Hematopoietic multipotent progenitor cell treated with erythropoietin and hydrocortisone succinate and interleukin-3 and kit ligand, for 4 days (in vitro differentiated cells): ENCODE measurements around the gene BMPER.

Source experiments
- DNase-seq: peaks from one replicate; pipeline ENCODE4 v3.0.0-alpha.2; 2015

BMPER gene

DNA sequence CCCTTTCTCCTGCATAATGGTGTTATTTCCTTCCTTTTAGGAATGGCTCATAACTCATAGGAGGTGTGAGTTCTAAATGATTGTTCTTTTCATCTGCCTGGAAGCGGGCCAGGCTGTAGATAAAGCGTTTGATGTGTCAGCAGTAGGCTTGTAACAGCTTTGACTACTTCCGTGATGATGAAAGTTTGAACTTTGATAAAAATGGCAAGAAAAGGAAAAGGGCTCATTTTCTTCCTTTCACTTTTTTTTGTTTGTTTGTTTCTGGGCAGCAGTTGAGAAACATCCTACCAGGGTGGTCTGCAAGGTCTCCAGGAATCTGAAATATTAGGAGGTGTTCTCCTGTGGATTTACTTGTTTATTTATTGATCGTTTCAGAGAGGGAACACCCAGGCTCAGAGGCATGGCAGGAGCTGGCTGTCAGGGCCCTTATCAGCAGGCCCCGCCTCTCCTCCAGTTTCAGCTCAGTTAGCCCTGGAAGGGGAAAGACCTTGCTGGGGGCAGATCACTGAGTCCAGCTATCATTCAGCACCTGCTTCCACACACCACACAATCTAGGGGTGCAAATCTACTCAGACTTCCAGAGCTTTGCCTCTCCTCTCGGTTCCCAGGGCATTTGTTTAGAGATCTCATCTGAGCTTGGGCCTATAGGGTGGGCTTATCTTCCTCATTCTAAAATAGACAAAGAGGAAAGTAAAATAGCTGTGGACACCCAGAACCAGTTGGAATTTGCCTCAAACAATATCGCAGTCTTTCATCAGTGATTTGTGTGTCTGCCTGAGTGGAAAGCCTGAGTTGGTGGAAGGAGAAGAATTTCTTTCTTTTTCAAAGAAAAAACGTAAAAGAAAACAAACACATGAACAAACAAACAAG lies 130.9 kb downstream of the BMPER start:
- peak; percentile 62 for DNase-seq

DNA sequence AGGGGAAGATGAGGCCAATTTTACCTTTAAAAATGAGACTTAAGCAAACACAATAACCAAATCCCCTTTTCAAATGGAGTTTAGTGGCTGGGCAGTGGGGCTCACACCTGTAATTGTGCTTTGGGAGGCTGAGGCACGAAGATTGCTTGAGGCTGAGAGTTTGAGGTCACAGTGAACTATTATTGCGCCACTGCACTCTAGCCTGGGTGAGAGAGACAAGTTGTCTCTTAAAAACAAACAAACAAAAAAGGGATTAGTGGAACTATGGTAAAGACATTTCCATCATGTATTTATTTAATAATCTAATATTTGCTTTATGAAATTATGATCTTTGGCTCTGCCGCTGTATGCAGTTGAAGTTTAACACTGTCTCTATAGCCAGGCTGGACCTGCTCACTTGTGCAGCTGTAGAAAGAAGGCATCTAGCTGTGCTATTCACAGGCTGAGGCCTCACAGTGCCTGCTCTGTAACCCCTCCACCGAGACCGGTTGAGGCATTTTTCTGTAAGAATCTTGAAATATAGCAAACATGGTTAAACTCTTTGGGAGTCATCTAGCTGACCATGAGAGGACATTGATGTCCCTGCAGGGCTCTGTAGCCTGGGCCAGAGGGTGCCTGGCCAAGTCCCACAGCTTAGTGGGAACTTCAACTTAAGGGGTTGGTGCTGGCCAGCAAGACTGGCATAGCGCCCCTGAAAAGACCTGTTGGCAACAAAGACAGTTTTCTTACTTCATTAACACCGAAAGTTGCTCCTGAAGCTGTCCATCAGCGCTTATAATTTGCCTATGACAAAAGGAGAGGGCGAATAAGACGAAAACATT lies 131.8 kb downstream of the BMPER start:
- no peak for DNase-seq

DNA sequence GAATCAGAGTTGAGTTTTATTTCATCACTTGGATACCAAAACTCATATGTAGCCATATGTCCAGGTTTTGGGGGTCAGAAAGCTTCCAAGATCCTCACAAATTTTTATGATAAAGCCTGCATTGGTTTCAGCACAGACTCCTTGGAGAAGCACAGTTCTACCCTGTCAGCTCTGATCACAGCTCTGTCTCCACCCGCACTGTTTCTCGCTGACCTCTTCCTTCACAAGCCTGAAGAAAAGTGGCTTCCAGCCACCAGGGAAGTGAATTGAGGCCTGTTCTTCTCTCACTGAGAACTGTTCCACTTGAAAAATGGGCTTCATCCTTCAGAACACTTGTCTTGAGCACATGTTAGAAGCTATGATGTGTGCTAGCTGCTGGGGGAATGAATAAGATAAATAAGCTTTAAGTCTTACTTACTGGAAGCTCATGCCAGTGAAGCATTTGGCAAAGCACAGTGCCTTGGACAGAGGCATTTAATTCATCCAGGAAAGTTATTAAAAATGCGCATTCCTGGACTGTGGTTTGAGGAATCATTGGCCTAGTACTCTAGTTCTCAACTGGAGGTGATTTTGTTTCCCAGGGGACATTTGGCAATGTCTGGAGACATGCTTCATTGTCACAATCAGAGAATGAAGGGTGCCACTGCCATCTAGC lies 133.6 kb downstream of the BMPER start:
- DNase-seq: no peak

DNA sequence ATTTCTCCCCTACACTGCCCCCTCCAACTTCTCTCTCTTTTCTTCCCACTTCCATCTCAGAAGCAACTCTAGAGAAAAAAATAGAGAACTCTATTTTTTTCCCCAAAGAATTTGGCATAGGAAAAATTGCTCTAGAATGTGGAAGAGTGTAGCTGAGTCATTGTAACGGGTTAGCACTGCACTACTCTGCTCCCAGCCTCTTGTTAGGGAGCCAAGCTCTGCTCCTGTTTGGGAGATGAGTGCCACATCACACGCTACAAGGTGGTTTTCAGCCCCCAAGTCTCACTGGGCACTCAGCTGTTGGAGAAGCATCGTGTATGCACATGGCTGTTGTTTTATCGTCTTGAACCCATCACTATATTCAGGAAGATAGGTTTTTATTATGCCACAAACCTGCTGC lies 136.4 kb downstream of the BMPER start:
- DNase-seq: no peak

DNA sequence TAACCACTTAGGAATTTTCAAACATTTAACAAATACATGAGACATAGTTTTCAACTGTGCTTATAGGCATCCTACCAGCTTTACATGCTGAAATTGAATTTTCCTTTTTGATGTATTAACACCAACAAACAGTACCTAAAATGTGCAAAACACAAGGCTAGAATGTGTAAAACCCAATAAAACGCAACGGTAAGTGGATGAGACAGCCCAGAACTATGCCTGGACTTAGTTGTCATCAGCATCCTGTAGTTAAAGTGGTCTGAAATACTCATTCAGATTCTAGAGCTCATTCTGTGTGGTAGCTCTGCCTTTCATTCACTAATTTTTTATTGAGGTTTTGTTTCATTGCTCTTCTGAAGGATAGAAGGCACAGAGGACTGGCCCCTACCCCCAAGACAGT lies 137.1 kb downstream of the BMPER start:
- no peak for DNase-seq

DNA sequence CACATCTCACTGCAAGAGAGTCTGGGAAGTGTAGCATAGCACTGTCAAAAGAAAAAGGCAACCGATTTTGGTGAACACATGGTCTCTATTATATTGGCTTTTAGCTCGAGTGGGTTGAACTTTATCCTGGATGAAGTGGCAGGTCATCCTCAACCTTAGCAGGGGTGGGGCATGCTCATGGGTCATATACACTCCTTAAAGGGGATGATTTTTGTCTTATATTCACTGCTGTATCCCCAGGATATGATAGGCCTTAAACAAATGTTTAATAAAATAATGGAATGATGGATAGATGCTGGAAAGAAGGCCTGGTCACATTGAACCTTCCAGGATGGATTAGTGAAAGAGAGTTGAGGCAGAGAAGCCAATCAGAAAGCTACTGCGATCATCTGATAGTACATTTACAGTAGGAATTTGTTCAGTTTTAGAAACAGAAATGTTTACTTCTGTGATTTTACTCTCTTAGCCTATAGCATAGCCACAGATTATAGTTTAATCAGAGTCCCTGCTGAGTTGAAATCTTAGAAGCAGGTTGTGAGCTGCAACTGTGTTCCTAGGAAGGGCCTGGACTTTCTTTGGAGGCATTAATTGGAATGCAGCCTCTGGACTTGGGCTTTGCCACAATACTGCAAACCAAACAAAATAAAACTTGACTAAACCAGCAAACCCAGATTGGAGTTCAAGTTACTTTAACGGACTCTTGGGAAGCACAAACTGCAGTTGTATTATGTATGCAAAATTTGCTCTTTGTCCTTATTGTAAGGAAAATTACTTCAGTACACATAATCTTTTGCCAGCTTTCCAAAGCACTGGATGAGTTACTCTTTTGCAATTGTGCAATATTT lies 138.3 kb downstream of the BMPER start:
- no peak for DNase-seq

DNA sequence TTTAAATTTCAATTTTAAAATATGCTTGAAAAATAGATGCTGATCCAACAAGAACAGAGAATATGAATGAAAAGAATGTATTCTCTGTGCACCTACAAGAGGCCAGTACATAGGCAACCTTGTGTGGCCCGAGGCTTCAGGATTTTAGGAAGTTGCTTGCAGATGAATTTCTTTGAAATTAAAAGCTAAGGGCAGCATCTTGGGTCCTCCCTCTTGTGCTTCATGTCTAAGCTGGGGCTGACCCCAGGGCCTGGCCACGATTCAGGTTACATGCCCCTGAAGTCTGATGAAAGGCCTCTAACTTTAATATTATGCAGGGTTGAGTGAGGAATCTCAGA lies 138.9 kb downstream of the BMPER start:
- no peak for DNase-seq

DNA sequence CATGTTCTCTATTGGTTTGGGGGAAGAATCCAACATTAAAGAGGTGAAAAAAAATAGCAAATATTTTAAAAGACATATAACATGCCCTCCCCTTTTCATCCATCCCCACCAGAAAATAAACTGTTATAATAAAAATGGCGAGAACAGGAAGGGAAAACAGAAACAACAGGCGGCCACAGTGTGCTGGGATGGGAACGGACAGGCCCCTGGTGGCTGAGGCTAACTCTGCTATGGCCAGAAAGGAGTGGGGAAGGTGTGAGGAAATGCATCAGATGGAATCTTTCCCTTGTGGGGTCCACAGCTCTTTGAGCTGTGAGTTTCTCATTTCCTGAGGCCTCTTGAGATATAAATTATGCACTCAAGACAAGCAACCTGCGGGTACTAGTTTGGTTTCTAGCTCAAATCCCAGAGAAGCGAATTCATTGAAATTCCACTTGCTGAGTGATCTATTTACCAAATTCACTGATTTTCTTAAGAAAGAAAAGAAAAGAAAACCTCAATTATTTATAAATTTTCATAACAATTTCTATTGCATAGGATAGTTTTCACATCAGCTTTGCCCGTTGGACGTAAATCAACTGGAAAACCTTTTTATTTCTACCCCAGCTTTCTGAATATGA lies 139.5 kb downstream of the BMPER start:
- DNase-seq: no peak

DNA sequence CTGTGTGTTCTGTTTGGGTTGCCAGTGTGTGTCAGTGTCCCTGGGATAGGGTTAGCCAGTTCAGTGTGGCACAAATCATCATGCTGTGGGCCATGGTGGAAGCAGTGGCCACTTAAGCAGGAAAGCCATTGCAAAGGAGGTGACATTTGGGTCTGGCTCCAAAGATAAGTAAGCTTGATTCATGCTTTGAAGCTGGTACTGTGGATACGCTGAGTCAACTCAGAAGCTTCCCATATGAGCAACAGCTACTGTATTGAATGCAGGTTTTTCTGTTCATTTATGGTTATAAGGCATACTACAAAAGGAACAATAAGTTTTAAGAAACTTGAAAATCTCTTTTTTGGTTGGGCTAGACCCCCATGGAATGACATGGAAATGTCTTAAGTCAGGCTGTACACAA lies 143.1 kb downstream of the BMPER start:
- peak; percentile 2 for DNase-seq

DNA sequence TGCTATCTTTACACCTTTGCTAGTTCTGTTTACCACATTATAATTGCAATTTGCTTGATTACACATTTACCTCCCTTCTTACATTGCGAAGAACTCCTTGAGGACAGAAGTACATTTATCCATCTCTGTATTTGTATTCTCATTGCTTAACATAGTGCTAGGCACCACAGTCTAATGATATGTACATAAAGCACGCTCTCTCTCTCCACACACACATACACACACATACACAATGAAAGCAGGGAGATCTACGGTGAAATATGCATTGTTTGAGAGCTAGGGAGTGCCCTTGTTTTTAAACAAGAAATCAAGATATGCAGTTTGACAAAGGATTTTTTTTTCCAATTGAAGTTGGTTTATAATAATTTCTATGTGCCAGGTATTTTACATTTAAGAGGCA lies 148.7 kb downstream of the BMPER start:
- DNase-seq: no peak

DNA sequence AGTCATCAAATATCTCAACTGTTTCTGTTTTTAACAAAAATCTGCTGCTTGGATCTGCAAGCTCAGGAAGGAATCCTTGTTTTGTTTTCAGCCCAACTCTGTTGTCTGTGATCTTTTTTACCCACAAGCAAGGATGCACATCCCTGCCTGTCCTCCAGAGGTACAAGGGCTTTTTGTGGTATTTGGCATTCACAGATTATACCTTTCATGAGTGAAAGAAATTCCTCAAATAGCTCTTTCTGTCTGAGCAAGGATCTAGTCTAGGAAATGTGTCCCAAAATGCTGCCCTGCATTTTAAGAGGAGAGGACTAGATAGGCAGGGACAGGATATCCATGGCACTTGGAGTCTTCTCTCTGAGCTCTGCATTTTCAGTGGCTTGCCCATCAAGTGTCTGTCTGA lies 151.8 kb downstream of the BMPER start:
- no peak for DNase-seq

DNA sequence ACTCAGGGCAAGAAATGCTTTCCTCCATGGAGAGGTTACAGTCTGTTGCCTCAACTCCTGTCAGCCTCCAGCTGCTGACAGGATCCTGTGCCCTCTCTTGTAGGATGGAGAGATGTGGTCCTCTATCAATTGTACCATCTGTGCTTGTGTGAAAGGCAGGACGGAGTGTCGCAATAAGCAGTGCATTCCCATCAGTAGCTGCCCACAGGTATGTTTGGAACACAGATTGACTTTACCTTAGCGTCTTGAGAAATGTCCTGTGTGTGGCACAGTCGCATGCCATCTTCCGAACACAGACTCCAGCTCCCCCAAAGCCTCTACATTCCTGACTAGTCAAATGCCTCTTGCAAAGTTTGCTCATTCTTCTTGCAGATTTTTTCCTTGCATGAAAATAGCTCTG lies 152.6 kb downstream of the BMPER start:
- DNase-seq: no peak

DNA sequence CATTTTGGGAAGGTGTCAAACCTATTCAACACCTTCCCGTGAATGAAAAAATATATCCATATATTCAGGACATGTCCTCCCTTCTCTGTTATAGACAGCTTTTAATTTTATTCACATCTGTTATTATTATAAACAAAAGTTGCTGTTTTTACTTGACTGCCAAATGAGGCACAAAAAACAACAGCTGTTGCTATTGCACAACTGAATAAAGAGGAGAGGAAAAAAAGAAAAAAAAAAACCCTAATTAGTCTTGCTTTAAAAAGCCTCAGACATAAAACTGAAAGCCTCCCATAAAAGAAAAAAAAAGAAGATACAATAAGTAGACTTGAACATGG lies 153.4 kb downstream of the BMPER start:
- DNase-seq: no peak

DNA sequence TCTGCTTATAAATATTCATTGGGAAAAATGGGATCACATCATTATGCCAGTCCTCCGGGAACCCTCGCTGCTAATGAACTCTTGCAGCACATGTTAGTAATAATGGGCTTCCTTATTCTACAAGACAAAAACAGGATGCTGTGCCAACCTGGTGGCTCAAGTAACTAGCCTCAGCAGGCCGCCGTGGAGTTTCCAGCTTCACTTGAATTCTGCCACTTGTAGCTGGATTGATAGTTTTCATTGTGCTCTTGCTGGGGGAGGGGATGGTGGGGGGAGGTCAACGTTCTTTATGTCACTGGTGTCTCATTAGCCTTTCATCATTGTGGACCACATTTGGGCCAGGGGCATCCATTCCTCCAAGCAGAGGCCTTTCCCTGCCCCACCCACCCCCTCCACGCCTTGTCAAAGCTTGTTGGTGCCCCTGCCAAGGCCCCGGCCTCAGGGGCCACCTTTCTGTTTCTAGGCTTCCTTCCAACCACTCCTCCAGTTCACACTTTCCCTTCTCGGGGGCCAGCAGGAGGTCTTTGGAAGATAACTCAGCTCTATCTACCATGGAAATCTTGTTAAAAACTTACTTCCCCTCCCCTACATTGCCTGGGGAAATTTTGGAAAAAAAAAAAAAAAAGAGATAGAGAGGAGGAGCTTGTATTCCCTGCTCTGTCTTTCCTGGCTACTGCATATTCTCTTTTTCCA lies 153.9 kb downstream of the BMPER start:
- DNase-seq: no peak

DNA sequence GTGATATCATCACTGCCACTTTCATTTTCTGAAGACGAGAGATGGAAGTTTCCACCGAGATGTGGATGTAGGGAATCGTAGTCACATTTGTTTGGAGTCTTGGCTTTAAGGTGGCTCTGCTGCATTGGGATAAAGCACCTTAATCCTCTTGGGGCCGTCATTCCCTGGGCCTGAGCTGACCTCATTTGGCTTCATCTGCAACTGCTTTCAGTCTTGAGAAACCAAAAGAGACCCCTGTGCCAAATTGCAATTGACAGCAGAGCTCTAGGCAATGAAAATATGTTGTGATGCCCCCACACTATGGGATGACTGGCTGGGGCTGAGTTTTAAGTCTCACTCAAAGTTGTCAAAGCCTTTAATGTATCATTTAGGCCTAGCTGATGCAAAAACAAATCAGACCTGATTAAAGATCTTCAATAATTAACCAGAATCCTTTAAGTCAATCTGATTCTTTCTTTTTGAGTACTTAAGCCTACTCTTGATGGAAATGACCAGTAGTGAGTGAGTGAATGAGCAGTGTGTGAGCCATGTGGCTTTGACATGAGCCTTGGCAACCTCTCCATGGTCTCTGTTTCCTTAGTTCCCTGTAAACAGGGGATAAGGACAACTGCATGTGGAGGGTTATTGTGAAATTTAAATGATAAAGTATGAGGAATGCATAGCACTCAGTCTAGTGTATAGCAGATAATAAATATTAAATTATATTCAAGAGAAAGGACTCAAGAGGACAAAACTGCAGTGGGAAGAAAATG lies 155.0 kb downstream of the BMPER start:
- no peak for DNase-seq

DNA sequence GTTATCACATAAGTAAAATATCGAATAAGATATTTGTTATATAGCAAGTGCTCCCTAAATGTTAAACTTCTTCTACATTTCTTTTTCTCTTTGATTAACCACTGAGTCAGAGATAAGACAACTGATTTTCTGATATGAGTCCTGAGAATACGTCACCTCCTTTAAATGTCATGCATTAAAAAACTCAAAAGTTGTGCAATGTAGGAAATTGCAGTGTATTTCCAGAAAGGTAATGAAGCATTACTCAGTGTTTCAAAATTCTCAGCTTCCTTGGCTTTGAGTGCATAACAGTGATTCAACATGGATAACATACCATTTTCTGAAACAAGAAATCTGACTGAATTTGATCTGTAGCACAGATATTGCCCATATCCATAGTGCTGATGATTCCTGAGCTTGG lies 155.8 kb downstream of the BMPER start:
- no peak for DNase-seq

DNA sequence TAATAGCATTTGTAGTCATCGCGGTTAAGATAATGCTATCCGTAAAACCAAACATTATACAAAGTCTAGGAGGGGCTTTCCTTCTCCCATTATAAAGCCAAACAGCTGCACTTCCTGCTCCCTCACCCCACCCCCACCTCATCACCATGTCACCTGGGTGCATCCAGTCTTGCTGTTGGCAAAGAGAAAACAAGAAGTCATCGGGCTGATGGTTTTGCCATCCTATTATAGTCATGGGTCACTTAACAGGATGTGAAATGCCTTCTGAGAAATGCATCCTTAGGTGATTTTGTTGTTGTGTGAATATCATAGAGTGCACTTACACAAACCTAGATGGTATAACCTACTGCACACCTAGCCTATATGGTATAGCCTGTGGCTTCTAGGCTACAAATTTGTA lies 157.0 kb downstream of the BMPER start:
- no peak for DNase-seq

DNA sequence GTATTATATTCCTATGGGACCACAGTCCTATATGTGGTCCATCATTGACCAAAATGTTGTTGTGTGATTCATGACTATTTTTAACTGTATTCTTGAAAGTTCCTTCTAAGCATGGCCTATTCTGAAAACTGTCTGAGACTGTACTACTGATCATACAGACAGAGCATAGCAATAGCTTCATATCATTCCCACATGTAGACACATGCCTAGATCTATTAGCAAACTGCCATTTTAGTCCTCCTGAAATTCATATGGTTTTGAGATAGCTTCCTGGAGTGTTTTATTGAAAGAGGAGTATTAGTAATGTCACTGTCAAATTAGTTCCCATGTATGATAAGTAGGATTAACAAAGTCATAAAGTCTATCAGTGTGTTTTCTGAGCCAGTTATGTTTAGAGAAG lies 157.5 kb downstream of the BMPER start:
- no peak for DNase-seq

DNA sequence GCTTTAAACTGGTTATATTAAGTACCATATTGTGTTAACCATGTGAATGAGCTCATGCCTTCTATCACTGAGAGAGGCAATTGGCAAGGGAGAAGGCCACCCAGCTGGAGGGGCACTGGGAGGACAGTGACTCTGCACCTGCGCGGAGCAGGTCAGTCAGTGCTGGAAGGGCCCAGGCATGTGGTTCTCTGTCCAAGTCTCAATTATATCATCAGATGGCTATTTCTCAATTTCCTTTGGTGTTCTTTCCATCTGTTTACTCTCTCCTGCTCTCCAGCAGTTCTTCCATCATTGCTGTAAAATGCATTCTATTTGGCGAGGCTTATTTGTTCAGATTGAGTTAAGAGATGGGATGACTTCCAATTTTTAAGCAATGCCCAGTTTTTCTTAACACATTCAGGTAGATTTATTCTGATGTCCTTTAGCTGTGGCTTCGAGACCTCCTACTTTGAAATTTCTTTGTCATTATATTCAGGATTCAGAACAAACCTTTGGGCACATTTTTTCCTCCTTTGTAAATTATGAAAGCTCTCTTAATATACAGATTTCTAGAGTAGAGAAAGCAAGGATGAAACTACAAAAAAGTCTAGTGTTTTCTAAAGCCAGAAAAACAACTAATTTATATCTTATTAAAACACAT lies 159.3 kb downstream of the BMPER start:
- no peak for DNase-seq

DNA sequence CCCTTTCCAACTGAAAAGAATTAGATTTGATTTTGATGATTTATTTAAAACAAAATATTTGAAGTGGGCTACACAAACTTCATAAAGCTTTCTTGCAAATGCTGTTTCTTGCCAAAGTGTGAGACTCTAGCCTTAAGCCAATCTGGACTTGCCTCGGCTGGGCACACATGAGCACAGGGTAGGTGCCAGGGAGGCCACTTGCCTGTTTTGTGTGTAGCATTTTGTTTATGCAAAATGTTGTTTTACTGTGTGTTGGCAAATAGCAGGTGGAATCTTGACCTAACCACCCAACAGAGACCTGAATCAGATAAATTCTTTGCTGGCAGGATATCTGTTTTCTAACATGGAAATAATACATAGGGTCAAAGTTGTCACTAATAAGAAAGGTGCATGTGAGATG lies 161.1 kb downstream of the BMPER start:
- DNase-seq: no peak
